ENCODE measurements around the gene HMBS. TPM values are rescaled to one million over a fixed set of nuclear protein-coding genes. Genes with fewer than 3 reads are reported as not detected.

Gene HMBS
- total RNA-seq, 1 experiment from 2014 or later, result 61.6 TPM

GRCh38 chr11:119047205-119047604 is 37.5 kb upstream of the HMBS start:
- ATAC-seq (no peak), DNase-seq (ENCODE audit: low read depth, low spot score) (no peak)
- no peaks in the 10 kb centered on the region for H3K4me1 ChIP-seq (ENCODE audit: control insufficient read depth, insufficient read depth, low read length)
- no TSS peak for BruUV-seq (replicated peaks)
- in situ Hi-C loops (cut with HindIII; ENCODE audit: low pct_unique_long_range_greater_than_20kb, low sequenced_read_pairs), result no loop called here
- H3K27ac ChIP-seq (ENCODE audit: low read length), result no peak overlapping the region
- no peak overlapping the region for H3K4me3 ChIP-seq (ENCODE audit: low read depth in 2 of 2, low read length in 2 of 2)
- POLR2A ChIA-PET, result interaction anchor here (0.6 kb wide), 3 partner anchors 10 to 620 kb away, joined by 3 to 5 read pairs (median 3); no protein-coding TSS in a partner anchor
- TF ChIP-seq REST (IDR thresholded peaks at IDR 0.05; ENCODE audit: insufficient read depth in 1 of 2, low read depth in 2 of 2, low read length in 1 of 2) (no peak), POLR2AphosphoS5 (IDR thresholded peaks at IDR 0.05; ENCODE audit: low read depth, low read length) (no peak), CTCF (IDR thresholded peaks at IDR 0.05) (no peak), TCF7L2 (IDR thresholded peaks at IDR 0.05; ENCODE audit: low read depth, low read length) (no peak), SIN3A (IDR thresholded peaks at IDR 0.05; ENCODE audit: borderline replicate concordance, insufficient read depth, low read depth, low read length) (no peak)
- CTCF ChIA-PET, result interaction anchor here (0.7 kb wide), 1 partner anchor 74 kb away, joined by 4 read pairs; the partner anchor contains the start of gene HINFP
- H3K9me3 ChIP-seq (ENCODE audit: control insufficient read depth, insufficient read depth, low read depth, low read length), result no peaks in the 10 kb centered on the region
- H3K27me3 ChIP-seq (ENCODE audit: control insufficient read depth, insufficient read depth, low read length), result no peaks in the 10 kb centered on the region
- H3K36me3 ChIP-seq (ENCODE audit: control insufficient read depth, insufficient read depth, low read length), result peaks cover 3% of the 10 kb centered on the region; the same call in 1 of the 2 replicates
- intact Hi-C loops (cut with micrococcal nuclease; ENCODE audit: unreplicated experiment), result no loop called here

- no TSS peak for BruUV-seq (replicated peaks)
- DNase-seq (ENCODE audit: low read depth, low spot score) (no peak), ATAC-seq (no peak)
- H3K4me1 ChIP-seq (ENCODE audit: control insufficient read depth, insufficient read depth, low read length), result no peaks in the 10 kb centered on the region
- POLR2A ChIA-PET, result no interaction called here
- intact Hi-C loops (cut with micrococcal nuclease; ENCODE audit: unreplicated experiment), result no loop called here
- CTCF ChIA-PET, result no interaction called here
- H3K27ac ChIP-seq (ENCODE audit: low read length), result no peak overlapping the region
- in situ Hi-C loops (cut with HindIII; ENCODE audit: low pct_unique_long_range_greater_than_20kb, low sequenced_read_pairs), result no loop called here
- no peaks in the 10 kb centered on the region for H3K9me3 ChIP-seq (ENCODE audit: control insufficient read depth, insufficient read depth, low read depth, low read length)
- peaks cover 11% of the 10 kb centered on the region; the same call in 1 of the 2 replicates for H3K36me3 ChIP-seq (ENCODE audit: control insufficient read depth, insufficient read depth, low read length)
- no peaks in the 10 kb centered on the region for H3K27me3 ChIP-seq (ENCODE audit: control insufficient read depth, insufficient read depth, low read length)
- TF ChIP-seq SIN3A (IDR thresholded peaks at IDR 0.05; ENCODE audit: borderline replicate concordance, insufficient read depth, low read depth, low read length) (no peak), TCF7L2 (IDR thresholded peaks at IDR 0.05; ENCODE audit: low read depth, low read length) (no peak)
- H3K4me3 ChIP-seq (ENCODE audit: low read depth in 2 of 2, low read length in 2 of 2), result no peak overlapping the region
Measured at GRCh38 chr11:119048644-119049043, 36.0 kb upstream of the HMBS start.

GRCh38 chr11:119049081-119049480 is 35.6 kb upstream of the HMBS start:
- no peak overlapping the region for H3K27ac ChIP-seq (ENCODE audit: low read length)
- TF ChIP-seq CTCF (IDR thresholded peaks at IDR 0.05) (no peak), TCF7L2 (IDR thresholded peaks at IDR 0.05; ENCODE audit: low read depth, low read length) (no peak), POLR2AphosphoS5 (IDR thresholded peaks at IDR 0.05; ENCODE audit: low read depth, low read length) (no peak), SIN3A (IDR thresholded peaks at IDR 0.05; ENCODE audit: borderline replicate concordance, insufficient read depth, low read depth, low read length) (no peak), REST (IDR thresholded peaks at IDR 0.05; ENCODE audit: insufficient read depth in 1 of 2, low read depth in 2 of 2, low read length in 1 of 2) (no peak)
- intact Hi-C loops (cut with micrococcal nuclease; ENCODE audit: unreplicated experiment), result no loop called here
- in situ Hi-C loops (cut with HindIII; ENCODE audit: low pct_unique_long_range_greater_than_20kb, low sequenced_read_pairs), result no loop called here
- H3K4me3 ChIP-seq (ENCODE audit: low read depth in 2 of 2, low read length in 2 of 2), result no peak overlapping the region
- H3K4me1 ChIP-seq (ENCODE audit: control insufficient read depth, insufficient read depth, low read length), result no peaks in the 10 kb centered on the region
- H3K36me3 ChIP-seq (ENCODE audit: control insufficient read depth, insufficient read depth, low read length), result peaks cover 14% of the 10 kb centered on the region; the same call in 1 of the 2 replicates
- no peaks in the 10 kb centered on the region for H3K9me3 ChIP-seq (ENCODE audit: control insufficient read depth, insufficient read depth, low read depth, low read length)
- no peak for ATAC-seq
- ChIA-PET POLR2A (no interaction called here), CTCF (no interaction called here)
- no TSS peak for BruUV-seq (replicated peaks)
- no peak for DNase-seq (ENCODE audit: low read depth, low spot score)
- H3K27me3 ChIP-seq (ENCODE audit: control insufficient read depth, insufficient read depth, low read length), result no peaks in the 10 kb centered on the region
